T-helper 9 cell (primary cell): Measurements from ENCODE around the gene PPT1.

ENCODE experiments used
- DNase-seq: peaks from one replicate; pipeline ENCODE4 v3.0.0-alpha.2; 2020

The PPT1 gene

DNA sequence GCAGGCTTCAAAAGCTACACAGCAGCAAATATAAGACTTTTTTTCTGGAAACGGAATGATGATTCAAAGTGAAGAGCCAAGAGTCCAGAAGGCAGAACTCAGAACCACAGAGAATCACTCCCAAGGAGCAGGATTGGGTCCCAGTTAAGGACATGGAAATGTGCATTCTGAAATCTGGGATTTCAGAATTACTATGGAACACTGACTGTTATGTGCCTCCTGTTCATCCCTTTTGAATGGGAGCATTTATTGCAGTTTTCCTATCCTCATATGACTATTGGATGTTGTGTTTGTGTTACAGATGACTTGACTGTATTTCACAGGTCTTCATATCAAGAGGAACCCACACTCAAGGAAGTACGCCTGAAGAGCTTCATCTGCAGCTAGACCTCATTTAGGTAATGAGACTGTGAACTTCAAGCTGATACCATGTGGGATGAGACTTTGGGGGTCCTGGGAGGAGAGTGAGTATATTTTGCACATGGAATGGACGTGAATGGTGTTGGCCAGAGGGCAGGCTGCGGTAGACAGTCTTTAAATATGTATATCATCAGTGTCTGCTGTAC, 73.6 kb downstream of the PPT1 start:
- DNase-seq: no peak
